IMR-90 (cell line): Measurements from ENCODE around the gene TNRC6C. TPM values are rescaled to one million over a fixed set of nuclear protein-coding genes. Genes with fewer than 3 reads are reported as not detected.

Experiments used
- ATAC-seq: fragments of 200-7000 bp; cut with Tn5 transposase; 2 replicates; pipeline ENCODE4 v1.9.1; 2020; ENCODE audit warnings: low read depth, mild to moderate bottlenecking, moderate library complexity
- BruUV-seq: library from RNA; stranded (reverse); fragments of 400-500 nt; replicated peaks from 2 replicates; lab custom pipeline; 2021; lab: Mats Ljungman, UMichigan
- CTCF ChIA-PET: fragments of 300-600 bp; formaldehyde crosslinking; extraction: SDS; loops from one replicate; lab custom pipeline; 2021; ENCODE audit warnings: antibody characterized with exemption; lab: Yijun Ruan, JAX
- POLR2A ChIA-PET: fragments of 300-600 bp; sonication (Branson Sonifier 250); formaldehyde crosslinking; loops from one replicate; lab custom pipeline; 2022; ENCODE audit warnings: antibody characterized with exemption; ENCODE audit not compliant: unreplicated experiment; lab: Charles Lee
- DNase-seq: peaks from one replicate; pipeline ENCODE4 v3.0.0; 2013
- H2AFZ ChIP-seq: replicated peaks from 2 replicates; pipeline ENCODE3; 2013; ENCODE audit warnings: low read length, mild to moderate bottlenecking; ENCODE audit not compliant: poor library complexity
- H2AK5ac ChIP-seq: 2 replicates; pipeline ENCODE4 v1.6.1; 2013; ENCODE audit warnings: low read depth, low read length, inconsistent platforms
- H2AK9ac ChIP-seq: replicated peaks from 2 replicates; pipeline ENCODE3; 2013; ENCODE audit warnings: mild to moderate bottlenecking, low read depth, low read length, moderate library complexity; ENCODE audit not compliant: poor library complexity
- H2BK120ac ChIP-seq: 2 replicates; pipeline ENCODE4 v1.6.1; 2013; ENCODE audit warnings: low read depth, low read length, inconsistent platforms
- H2BK15ac ChIP-seq: 3 replicates; pipeline ENCODE4 v1.6.1; 2013; ENCODE audit warnings: low read depth, low read length, inconsistent platforms
- H2BK20ac ChIP-seq: 2 replicates; pipeline ENCODE4 v1.6.1; 2013; ENCODE audit warnings: low read depth, mild to moderate bottlenecking, inconsistent platforms, low read length, moderate library complexity
- H2BK5ac ChIP-seq: 2 replicates; pipeline ENCODE4 v1.6.1; 2013; ENCODE audit warnings: mild to moderate bottlenecking, low read depth, low read length, inconsistent platforms; ENCODE audit not compliant: poor library complexity, severe bottlenecking
- H3K14ac ChIP-seq: replicated peaks from 2 replicates; pipeline ENCODE4 v1.6.1; 2013; ENCODE audit warnings: low read depth, low read length, inconsistent platforms
- H3K18ac ChIP-seq: 2 replicates; pipeline ENCODE4 v1.6.1; 2013; ENCODE audit warnings: low read depth, low read length, control low read depth
- H3K23ac ChIP-seq: 2 replicates; pipeline ENCODE4 v1.6.1; 2013; ENCODE audit warnings: low read depth, low read length, inconsistent platforms
- H3K27ac ChIP-seq: 2 replicates; pipeline ENCODE4 v1.5.1; 2013; ENCODE audit warnings: mild to moderate bottlenecking, control low read depth, low read length; ENCODE audit not compliant: insufficient read depth
- H3K27me3 ChIP-seq: 2 replicates; pipeline ENCODE4 v1.6.1; 2013; ENCODE audit warnings: low read length; ENCODE audit not compliant: control insufficient read depth, insufficient read depth
- H3K36me3 ChIP-seq: 2 replicates; pipeline ENCODE4 v1.6.1; 2013; ENCODE audit warnings: low read length, mixed read lengths; ENCODE audit not compliant: control insufficient read depth, insufficient read depth
- H3K4ac ChIP-seq: 2 replicates; pipeline ENCODE4 v1.6.1; 2013; ENCODE audit warnings: low read depth, low read length, inconsistent platforms
- H3K4me1 ChIP-seq: 2 replicates; pipeline ENCODE4 v1.6.1; 2013; ENCODE audit warnings: low read length, mixed read lengths; ENCODE audit not compliant: control insufficient read depth, insufficient read depth
- H3K4me2 ChIP-seq: 2 replicates; pipeline ENCODE4 v1.6.1; 2013; ENCODE audit warnings: low read depth, mild to moderate bottlenecking, control low read depth, low read length, moderate library complexity
- H3K4me3 ChIP-seq: 2 replicates; pipeline ENCODE4 v1.5.1; 2013; ENCODE audit warnings: low read depth, mild to moderate bottlenecking, control low read depth, low read length, moderate library complexity; ENCODE audit not compliant: insufficient read depth
- H3K56ac ChIP-seq: 2 replicates; pipeline ENCODE4 v1.6.1; 2013; ENCODE audit warnings: low read length, inconsistent platforms; ENCODE audit not compliant: insufficient read depth; ENCODE audit errors: extremely low read depth
- H3K79me1 ChIP-seq, 2 experiments: 2 replicates each; pipeline ENCODE4 v1.6.1; 2013; ENCODE audit warnings: low read length in 2 of 2, inconsistent platforms in 1 of 2, low read depth in 1 of 2
- H3K9ac ChIP-seq: 2 replicates; pipeline ENCODE4 v1.6.1; 2013; ENCODE audit warnings: low read depth, low read length, control low read depth
- H3K9me1 ChIP-seq: 2 replicates; pipeline ENCODE4 v1.6.1; 2013; ENCODE audit warnings: low read length, inconsistent platforms; ENCODE audit not compliant: insufficient read depth
- H3K9me3 ChIP-seq: 2 replicates; pipeline ENCODE4 v1.6.1; 2013; ENCODE audit warnings: low read length; ENCODE audit not compliant: control insufficient read depth, insufficient read depth
- H4K20me1 ChIP-seq: 2 replicates; pipeline ENCODE4 v1.6.1; 2013; ENCODE audit warnings: low read length, inconsistent platforms; ENCODE audit not compliant: insufficient read depth
- H4K5ac ChIP-seq: 2 replicates; pipeline ENCODE4 v1.6.1; 2013; ENCODE audit warnings: mild to moderate bottlenecking, low read depth, low read length, control low read depth
- H4K8ac ChIP-seq, 2 experiments: 2 replicates each; pipeline ENCODE4 v1.6.1; 2013; ENCODE audit warnings: low read depth in 2 of 2, low read length in 2 of 2, control low read depth in 1 of 2, inconsistent platforms in 1 of 2
- H4K91ac ChIP-seq: 2 replicates; pipeline ENCODE4 v1.6.1; 2013; ENCODE audit warnings: low read depth, low read length, inconsistent platforms; ENCODE audit not compliant: insufficient read depth
- CEBPB ChIP-seq: IDR thresholded peaks from 2 replicates; pipeline ENCODE4 v1.6.1; 2012; ENCODE audit warnings: low read depth, low read length, improper control_type of control experiment
- CHD1 ChIP-seq: IDR thresholded peaks from 2 replicates; pipeline ENCODE4 v1.6.1; 2012; ENCODE audit warnings: low read depth, low read length, improper control_type of control experiment
- CTCF ChIP-seq: conservative IDR thresholded peaks from 2 replicates; pipeline ENCODE4 v1.5.1; 2012; ENCODE audit warnings: mild to moderate bottlenecking, low read depth, low read length, improper control_type of control experiment
- ELK1 ChIP-seq: fragments of 150-350 bp; IDR thresholded peaks from 2 replicates; pipeline ENCODE4 v1.6.1; 2016; ENCODE audit warnings: low read depth, mild to moderate bottlenecking, low read length, moderate library complexity, borderline replicate concordance
- FOS ChIP-seq: fragments of 150-350 bp; IDR thresholded peaks from 2 replicates; pipeline ENCODE4 v1.6.1; 2016; ENCODE audit warnings: low read depth, low read length
- MAFK ChIP-seq: IDR thresholded peaks from 2 replicates; pipeline ENCODE4 v1.6.1; 2012; ENCODE audit warnings: low read depth, low read length, improper control_type of control experiment
- MAZ ChIP-seq: IDR thresholded peaks from 2 replicates; pipeline ENCODE4 v1.6.1; 2012; ENCODE audit warnings: low read depth, mild to moderate bottlenecking, low read length, improper control_type of control experiment, moderate library complexity, borderline replicate concordance
- POLR2A ChIP-seq: IDR thresholded peaks from 2 replicates; pipeline ENCODE4 v1.6.1; 2012; ENCODE audit warnings: mild to moderate bottlenecking, low read depth, low read length
- RCOR1 ChIP-seq: IDR thresholded peaks from 2 replicates; pipeline ENCODE4 v1.6.1; 2012; ENCODE audit warnings: mild to moderate bottlenecking, low read length, improper control_type of control experiment; ENCODE audit not compliant: insufficient replicate concordance
- RFX5 ChIP-seq: IDR thresholded peaks from 2 replicates; pipeline ENCODE4 v1.8.0; 2012; ENCODE audit warnings: low read depth, mild to moderate bottlenecking, low read length, moderate library complexity
- SMC3 ChIP-seq: fragments of 150-350 bp; IDR thresholded peaks from 2 replicates; pipeline ENCODE4 v1.6.1; 2016; ENCODE audit warnings: low read depth, mild to moderate bottlenecking, antibody characterized with exemption, low read length, moderate library complexity
- USF2 ChIP-seq: fragments of 150-350 bp; IDR thresholded peaks from 2 replicates; pipeline ENCODE4 v1.6.1; 2017; ENCODE audit warnings: mild to moderate bottlenecking, antibody characterized with exemption, low read length, low read depth
- WGBS, 2 experiments: methylation state at CpG; one replicate each; pipeline versions ENCODE4 v1.1.5 to v1.1.7; 2013; ENCODE audit warnings: missing lambda C conversion rate in 2 of 2; ENCODE audit not compliant: insufficient read length in 1 of 2; ENCODE audit errors: extremely low coverage in 2 of 2; 5-methylcytosine and 5-hydroxymethylcytosine counted together
- dilution Hi-C: fragments of 300-500 bp; cut with HindIII; formaldehyde crosslinking; loops from one replicate; pipeline ENCODE4 v1.14.3; 2018; ENCODE audit warnings: low sequenced_read_pairs; ENCODE audit not compliant: unreplicated experiment
- in situ Hi-C: fragments of 300-500 bp; cut with MboI; formaldehyde crosslinking; loops from 3 replicates; pipeline ENCODE4 v1.14.3; 2019; ENCODE audit warnings: low sequenced_read_pairs, inconsistent platforms, mixed read lengths
- intact Hi-C: fragments of 100-400 bp; cut with micrococcal nuclease; formaldehyde crosslinking; loops from 2 replicates; pipeline ENCODE4 v1.10.0; 2022
- polyA plus RNA-seq, 3 experiments: library from polyadenylated mRNA; depleted of rRNA; stranded (reverse); fragments of >200 nt; gene quantifications; 2 replicates each; pipeline ENCODE4 v1.2.3, GENCODE V29; 2012; ENCODE audit warnings: low replicate concordance in 1 of 3
- total RNA-seq: library from RNA; depleted of rRNA; stranded (reverse); fragments of >200 nt; gene quantifications from 2 replicates; pipeline ENCODE4 v1.2.3, GENCODE V29; 2012

The TNRC6C gene
- total and polyA plus RNA-seq, 2 of the 4 experiments (the other 2 are of a cell fraction), result 1.6 to 2.7 TPM

- BruUV-seq, result no TSS peak
- H4K91ac ChIP-seq, result no peak overlapping the region
- no peaks in the 10 kb centered on the region for H3K79me1 ChIP-seq
- no peak overlapping the region for H4K8ac ChIP-seq
- no peak overlapping the region for H3K4ac ChIP-seq
- ChIA-PET CTCF (no interaction called here), POLR2A (no interaction called here)
- peaks cover 41% of the 10 kb centered on the region for H3K27me3 ChIP-seq
- no peak overlapping the region for H2AK9ac ChIP-seq
- H2BK15ac ChIP-seq, result no peak overlapping the region
- no peaks in the 10 kb centered on the region for H3K9me3 ChIP-seq
- TF ChIP-seq CTCF, result no peak
- TF ChIP-seq USF2, result no peak
- TF ChIP-seq CEBPB, result no peak
- no peak for TF ChIP-seq MAFK
- TF ChIP-seq SMC3, result no peak
- TF ChIP-seq MAZ, result no peak
- TF ChIP-seq FOS, result no peak
- no peak for TF ChIP-seq RCOR1
- no peak for TF ChIP-seq ELK1
- TF ChIP-seq RFX5, result no peak
- no peak for TF ChIP-seq CHD1
- no peak for TF ChIP-seq POLR2A
- no peak overlapping the region for H3K56ac ChIP-seq
- DNase-seq, result no peak
- H3K4me3 ChIP-seq, result no peak overlapping the region
- H3K14ac ChIP-seq, result no peak overlapping the region
- H4K5ac ChIP-seq, result no peak overlapping the region
- no peaks in the 10 kb centered on the region for H3K4me1 ChIP-seq
- H3K9me1 ChIP-seq, result no peaks in the 10 kb centered on the region
- no peak overlapping the region for H2BK20ac ChIP-seq
- WGBS, 2 experiments, result no CpG with 5 or more reads among the region's 7 CpGs
- dilution Hi-C loops, result no loop called here
- H3K18ac ChIP-seq, result no peak overlapping the region
- H2AK5ac ChIP-seq, result no peak overlapping the region
- no peak overlapping the region for H3K27ac ChIP-seq
- H3K4me2 ChIP-seq, result no peak overlapping the region
- no peak overlapping the region for H2BK5ac ChIP-seq
- intact Hi-C loops, result no loop called here
- H3K9ac ChIP-seq, result no peak overlapping the region
- in situ Hi-C loops, result no loop called here
- H4K20me1 ChIP-seq, result no peaks in the 10 kb centered on the region
- no peak overlapping the region for H2AFZ ChIP-seq
- H3K23ac ChIP-seq, result no peak overlapping the region
- no peak for ATAC-seq
- no peak overlapping the region for H2BK120ac ChIP-seq
- no peaks in the 10 kb centered on the region for H3K36me3 ChIP-seq
These were observed 17.5 kb upstream of the TNRC6C start for GRCh38 chr17:77941004-77941403.
